Loucy (cell line): Measurements from ENCODE around the gene TFG.

ENCODE experiments used
- EZH2phosphoT487 ChIP-seq: fragments of 200-600 bp; IDR thresholded peaks from 2 replicates; pipeline ENCODE4 v1.6.1; 2018; ENCODE audit warnings: antibody characterized with exemption, mild to moderate bottlenecking, moderate library complexity, borderline replicate concordance
- TF ChIP-seq, protein P1 (sequence below): fragments of 200-600 bp; sonication (generic); conservative IDR thresholded peaks from 2 replicates; pipeline ENCODE4 v1.5.1; 2014; ENCODE audit warnings: mild to moderate bottlenecking, antibody characterized with exemption, low read length

DNA sequence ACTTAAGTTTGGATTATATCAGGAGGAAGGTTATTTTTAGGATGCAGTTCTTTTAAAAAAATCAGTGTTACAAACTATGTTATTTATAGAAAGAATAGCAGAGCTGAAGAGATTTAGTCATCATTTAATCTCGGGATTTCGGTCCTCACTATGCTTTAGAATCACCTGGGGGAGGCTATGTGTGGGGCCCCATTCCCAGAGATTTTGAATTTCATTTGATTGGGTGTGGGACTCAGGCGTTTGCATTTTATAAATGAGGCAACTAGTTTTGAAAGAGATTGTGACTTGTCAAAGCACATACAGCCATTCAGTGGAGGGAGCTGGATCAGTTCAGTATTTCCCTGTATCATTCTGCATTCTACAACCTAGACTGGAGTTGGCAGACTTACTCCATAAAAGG lies 36.8 kb downstream of the TFG start:
- TF ChIP-seq, protein P1, sequence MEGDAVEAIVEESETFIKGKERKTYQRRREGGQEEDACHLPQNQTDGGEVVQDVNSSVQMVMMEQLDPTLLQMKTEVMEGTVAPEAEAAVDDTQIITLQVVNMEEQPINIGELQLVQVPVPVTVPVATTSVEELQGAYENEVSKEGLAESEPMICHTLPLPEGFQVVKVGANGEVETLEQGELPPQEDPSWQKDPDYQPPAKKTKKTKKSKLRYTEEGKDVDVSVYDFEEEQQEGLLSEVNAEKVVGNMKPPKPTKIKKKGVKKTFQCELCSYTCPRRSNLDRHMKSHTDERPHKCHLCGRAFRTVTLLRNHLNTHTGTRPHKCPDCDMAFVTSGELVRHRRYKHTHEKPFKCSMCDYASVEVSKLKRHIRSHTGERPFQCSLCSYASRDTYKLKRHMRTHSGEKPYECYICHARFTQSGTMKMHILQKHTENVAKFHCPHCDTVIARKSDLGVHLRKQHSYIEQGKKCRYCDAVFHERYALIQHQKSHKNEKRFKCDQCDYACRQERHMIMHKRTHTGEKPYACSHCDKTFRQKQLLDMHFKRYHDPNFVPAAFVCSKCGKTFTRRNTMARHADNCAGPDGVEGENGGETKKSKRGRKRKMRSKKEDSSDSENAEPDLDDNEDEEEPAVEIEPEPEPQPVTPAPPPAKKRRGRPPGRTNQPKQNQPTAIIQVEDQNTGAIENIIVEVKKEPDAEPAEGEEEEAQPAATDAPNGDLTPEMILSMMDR: no peak
- no peak for TF ChIP-seq EZH2phosphoT487
